GM21390 (cell line): Measurements from ENCODE around the gene SCG2.
"Not testable (repeated sequence)": the region's sequence is repeated elsewhere in the genome, so short reads cannot be mapped to it uniquely, and the experiment has no call there.

Source experiments
- ATAC-seq: cut with Tn5 transposase; IDR thresholded peaks from one replicate; pipeline ENCODE4 v1.9.1; 2021; ENCODE audit not compliant: unreplicated experiment

SCG2 gene

GRCh38 chr2:223613017-223613950, 11.1 kb upstream of the SCG2 start:
- ATAC-seq = no peak

- ATAC-seq = no peak
Measured at GRCh38 chr2:223612501-223612900, 10.3 kb upstream of the SCG2 start.

GRCh38 chr2:223611061-223611460, 8.9 kb upstream of the SCG2 start:
- ATAC-seq = no peak

- no peak for ATAC-seq
Measured at GRCh38 chr2:223607476-223607875, 5.3 kb upstream of the SCG2 start.

GRCh38 chr2:223606946-223607345, 4.8 kb upstream of the SCG2 start:
- ATAC-seq = no peak

GRCh38 chr2:223604231-223604630, 2.1 kb upstream of the SCG2 start:
- no peak for ATAC-seq

- ATAC-seq = no peak
Measured at GRCh38 chr2:223602972-223603371, 811 bp upstream of the SCG2 start.

- no peak for ATAC-seq
Measured at GRCh38 chr2:223601018-223601417, 1.1 kb downstream of the SCG2 start.

GRCh38 chr2:223599640-223600380, 2.4 kb downstream of the SCG2 start:
- ATAC-seq = no peak

- no peak for ATAC-seq
Measured at GRCh38 chr2:223598994-223599639, 3.0 kb downstream of the SCG2 start.

- ATAC-seq = no peak
Measured at GRCh38 chr2:223597076-223597475, 5.1 kb downstream of the SCG2 start.

- ATAC-seq = no peak
Measured at GRCh38 chr2:223596208-223596607, 6.0 kb downstream of the SCG2 start.

GRCh38 chr2:223594831-223595230, 7.3 kb downstream of the SCG2 start:
- no peak for ATAC-seq

- ATAC-seq = no peak
Measured at GRCh38 chr2:223594259-223594658, 7.9 kb downstream of the SCG2 start.

GRCh38 chr2:223592689-223593088, 9.5 kb downstream of the SCG2 start:
- ATAC-seq = not testable (repeated sequence)

GRCh38 chr2:223591596-223591995, 10.6 kb downstream of the SCG2 start:
- no peak for ATAC-seq

GRCh38 chr2:223590964-223591363, 11.2 kb downstream of the SCG2 start:
- no peak for ATAC-seq

GRCh38 chr2:223589901-223590300, 12.3 kb downstream of the SCG2 start:
- ATAC-seq = no peak

- ATAC-seq = no peak
Measured at GRCh38 chr2:223588251-223588650, 13.9 kb downstream of the SCG2 start.

GRCh38 chr2:223587301-223587700, 14.9 kb downstream of the SCG2 start:
- ATAC-seq = no peak

GRCh38 chr2:223586261-223586660, 15.9 kb downstream of the SCG2 start:
- ATAC-seq = no peak

GRCh38 chr2:223585666-223586065, 16.5 kb downstream of the SCG2 start:
- no peak for ATAC-seq
